ENCODE measurements around the gene TIMP3. TPM values are rescaled to one million over a fixed set of nuclear protein-coding genes. Genes with fewer than 3 reads are reported as not detected.

The TIMP3 gene
- 0.54 TPM for total RNA-seq (2013)
- polyA plus RNA-seq (not detected), polyA minus RNA-seq (not detected in 2 replicates), total RNA-seq (0.05 to 7.0 (median 0.52) reads per million in 11 experiments)

DNA sequence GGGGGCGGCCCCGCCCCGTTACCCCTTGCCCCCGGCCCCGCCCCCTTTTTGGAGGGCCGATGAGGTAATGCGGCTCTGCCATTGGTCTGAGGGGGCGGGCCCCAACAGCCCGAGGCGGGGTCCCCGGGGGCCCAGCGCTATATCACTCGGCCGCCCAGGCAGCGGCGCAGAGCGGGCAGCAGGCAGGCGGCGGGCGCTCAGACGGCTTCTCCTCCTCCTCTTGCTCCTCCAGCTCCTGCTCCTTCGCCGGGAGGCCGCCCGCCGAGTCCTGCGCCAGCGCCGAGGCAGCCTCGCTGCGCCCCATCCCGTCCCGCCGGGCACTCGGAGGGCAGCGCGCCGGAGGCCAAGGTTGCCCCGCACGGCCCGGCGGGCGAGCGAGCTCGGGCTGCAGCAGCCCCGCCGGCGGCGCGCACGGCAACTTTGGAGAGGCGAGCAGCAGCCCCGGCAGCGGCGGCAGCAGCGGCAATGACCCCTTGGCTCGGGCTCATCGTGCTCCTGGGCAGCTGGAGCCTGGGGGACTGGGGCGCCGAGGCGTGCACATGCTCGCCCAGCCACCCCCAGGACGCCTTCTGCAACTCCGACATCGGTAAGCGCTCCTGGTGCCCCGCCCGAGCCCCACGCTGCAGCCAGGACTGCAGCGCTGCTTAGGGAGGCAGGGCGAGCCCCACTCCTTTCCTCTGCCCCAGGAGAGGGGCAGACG lies at the start of gene TIMP3:
TIMP3 (plus strand) TSS at position 169 of the 700 bp plus-strand sequence; CDS start at position 466, 297 bp downstream.
- H3K27ac Mint-ChIP-seq, result peak within 1 kb of the TSS in 2 of 7 donors; percentile 21 to 72
- Histone ChIP-seq H3K9ac (ENCODE audit: insufficient read depth, low read length, poor library complexity, severe bottlenecking) (peak within 1 kb of the TSS; percentile 8), H3K27ac (ENCODE audit: low read depth in 1 of 2, low read length in 2 of 2) (no peak within 1 kb of the TSS), H4K20me1 (ENCODE audit: insufficient read depth, low read length) (no peaks in the 10 kb centered on the region), H3K4me2 (replicated peaks; ENCODE audit: extremely low read depth, low read length, poor library complexity, severe bottlenecking) (peak within 1 kb of the TSS; percentile 41), H3K4me1 (ENCODE audit: control insufficient read depth in 1 of 2, insufficient read depth in 2 of 2, low read length in 2 of 2) (peaks cover 0 to 4% of the 10 kb centered on the region in 2 donors), H3K79me2 (ENCODE audit: insufficient read depth, low read length) (no peaks in the 10 kb centered on the region), H3K9me3 (replicated peaks in 1 of 2; ENCODE audit: control insufficient read depth in 1 of 2, insufficient read depth in 1 of 2, low read length in 2 of 2) (peaks cover 0 to 18% of the 10 kb centered on the region in 2 donors), H3K4me3 (replicated peaks in 1 of 3; ENCODE audit: low read depth in 2 of 3, low read length in 3 of 3) (no peak within 1 kb of the TSS), H3K36me3 (replicated peaks in 1 of 2; ENCODE audit: control insufficient read depth in 1 of 2, insufficient read depth in 2 of 2, low read length in 2 of 2) (no peaks in the 10 kb centered on the region), H2AFZ (ENCODE audit: insufficient read depth, low read depth, low read length, poor library complexity, severe bottlenecking) (no peak within 1 kb of the TSS), H3K27me3 (ENCODE audit: control insufficient read depth in 2 of 2, insufficient read depth in 2 of 2, low read length in 2 of 2) (peaks cover 25 to 45% of the 10 kb centered on the region in 2 donors)
- intact Hi-C loops (cut with micrococcal nuclease), result no loop called here
- peaks cover 11% of the 10 kb centered on the region for H3K4me1 Mint-ChIP-seq
- TF ChIP-seq, protein P1, sequence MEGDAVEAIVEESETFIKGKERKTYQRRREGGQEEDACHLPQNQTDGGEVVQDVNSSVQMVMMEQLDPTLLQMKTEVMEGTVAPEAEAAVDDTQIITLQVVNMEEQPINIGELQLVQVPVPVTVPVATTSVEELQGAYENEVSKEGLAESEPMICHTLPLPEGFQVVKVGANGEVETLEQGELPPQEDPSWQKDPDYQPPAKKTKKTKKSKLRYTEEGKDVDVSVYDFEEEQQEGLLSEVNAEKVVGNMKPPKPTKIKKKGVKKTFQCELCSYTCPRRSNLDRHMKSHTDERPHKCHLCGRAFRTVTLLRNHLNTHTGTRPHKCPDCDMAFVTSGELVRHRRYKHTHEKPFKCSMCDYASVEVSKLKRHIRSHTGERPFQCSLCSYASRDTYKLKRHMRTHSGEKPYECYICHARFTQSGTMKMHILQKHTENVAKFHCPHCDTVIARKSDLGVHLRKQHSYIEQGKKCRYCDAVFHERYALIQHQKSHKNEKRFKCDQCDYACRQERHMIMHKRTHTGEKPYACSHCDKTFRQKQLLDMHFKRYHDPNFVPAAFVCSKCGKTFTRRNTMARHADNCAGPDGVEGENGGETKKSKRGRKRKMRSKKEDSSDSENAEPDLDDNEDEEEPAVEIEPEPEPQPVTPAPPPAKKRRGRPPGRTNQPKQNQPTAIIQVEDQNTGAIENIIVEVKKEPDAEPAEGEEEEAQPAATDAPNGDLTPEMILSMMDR (IDR thresholded peaks at IDR 0.05), result no peak
- peak within 1 kb of the TSS in 1 of 2 donors; percentile 78 for H3K4me3 Mint-ChIP-seq
- WGBS (ENCODE audit: insufficient coverage), result under 1% methylated on average over 71 of the region's 72 CpGs
- H3K9me3 Mint-ChIP-seq, result peaks cover 0 to 6% (median 0%) of the 10 kb centered on the region in 7 donors
- H3K27me3 Mint-ChIP-seq (ENCODE audit: low read depth in 3 of 3), result peaks cover 52 to 62% (median 52%) of the 10 kb centered on the region in 3 donors
- DNase-seq, result no peak
- peaks cover 0 to 3% of the 10 kb centered on the region in 2 donors for H3K36me3 Mint-ChIP-seq

DNA sequence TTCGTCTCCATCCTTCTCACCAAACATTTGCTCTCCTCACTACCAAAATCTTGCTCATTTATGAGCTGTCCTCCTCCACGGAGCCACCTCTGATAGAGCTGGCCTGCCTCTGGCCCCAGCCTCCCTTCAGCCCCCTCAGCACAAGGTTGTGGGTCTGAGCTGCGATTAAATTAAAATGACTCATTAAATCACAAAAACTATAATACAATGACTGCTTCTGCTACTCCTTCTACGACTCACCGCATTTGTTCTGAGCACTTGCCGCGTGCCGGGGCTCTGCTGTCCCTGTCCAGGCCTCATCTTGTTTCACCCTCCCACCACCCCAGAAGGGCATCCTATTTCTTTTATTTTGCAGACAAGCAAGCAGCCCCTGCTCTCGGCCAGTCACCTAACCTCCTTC lies 49.2 kb upstream of the TIMP3 start:
- Histone ChIP-seq H4K20me1 (ENCODE audit: insufficient read depth, low read length) (no peaks in the 10 kb centered on the region), H3K36me3 (replicated peaks in 1 of 2; ENCODE audit: control insufficient read depth in 1 of 2, insufficient read depth in 2 of 2, low read length in 2 of 2) (no peaks in the 10 kb centered on the region), H3K4me1 (ENCODE audit: control insufficient read depth in 1 of 2, insufficient read depth in 2 of 2, low read length in 2 of 2) (peaks cover 0 to 4% of the 10 kb centered on the region in 2 donors), H3K9ac (ENCODE audit: insufficient read depth, low read length, poor library complexity, severe bottlenecking) (no peak overlapping the region), H3K27ac (ENCODE audit: low read depth in 1 of 2, low read length in 2 of 2) (no peak overlapping the region), H3K4me3 (replicated peaks in 1 of 3; ENCODE audit: low read depth in 2 of 3, low read length in 3 of 3) (no peak overlapping the region), H3K4me2 (replicated peaks; ENCODE audit: extremely low read depth, low read length, poor library complexity, severe bottlenecking) (no peak overlapping the region), H2AFZ (ENCODE audit: insufficient read depth, low read depth, low read length, poor library complexity, severe bottlenecking) (no peak overlapping the region), H3K9me3 (replicated peaks in 1 of 2; ENCODE audit: control insufficient read depth in 1 of 2, insufficient read depth in 1 of 2, low read length in 2 of 2) (no peaks in the 10 kb centered on the region), H3K79me2 (ENCODE audit: insufficient read depth, low read length) (no peaks in the 10 kb centered on the region), H3K27me3 (ENCODE audit: control insufficient read depth in 2 of 2, insufficient read depth in 2 of 2, low read length in 2 of 2) (no peaks in the 10 kb centered on the region)
- Mint-ChIP-seq H3K27me3 (ENCODE audit: low read depth in 3 of 3) (peaks cover 2 to 7% (median 5%) of the 10 kb centered on the region in 3 donors), H3K4me1 (peaks cover 12% of the 10 kb centered on the region), H3K36me3 (no peaks in the 10 kb centered on the region), H3K9me3 (peaks cover 0 to 5% (median 0%) of the 10 kb centered on the region in 7 donors), H3K4me3 (no peak overlapping the region), H3K27ac (peak overlapping the region in 1 of 7 donors; percentile 51)
- TF ChIP-seq, protein P1 (IDR thresholded peaks at IDR 0.05), result no peak
- DNase-seq, result no peak
- intact Hi-C loops (cut with micrococcal nuclease), result no loop called here
- WGBS (ENCODE audit: insufficient coverage), result 85% methylated on average over 8 of the region's 9 CpGs
